A673 (cell line): ENCODE results near the gene CCDC102A.

Experiments used
- CTCF ChIP-seq: fragments of 300-800, 200-600 bp; sonication (generic); conservative IDR thresholded peaks from 2 replicates; pipeline ENCODE4 v1.5.1; 2017; ENCODE audit warnings: low read depth, mild to moderate bottlenecking, antibody characterized with exemption, low read length, moderate library complexity, mixed read lengths
- EZH2 ChIP-seq: fragments of 200-600 bp; sonication (generic); IDR thresholded peaks from 2 replicates; pipeline ENCODE4 v1.6.1; 2017; ENCODE audit warnings: borderline replicate concordance, low read depth, mild to moderate bottlenecking, mixed read lengths, antibody characterized with exemption, low read length; ENCODE audit not compliant: poor library complexity, severe bottlenecking

- TF ChIP-seq CTCF (no peak), EZH2 (no peak)
These were observed 40.8 kb upstream of the CCDC102A start for GRCh38 chr16:57577214-57577613.
